Fibroblast of skin of right quadriceps (primary cell): Measurements from ENCODE around the gene SLC25A22.

ENCODE experiments used
- DNase-seq: peaks from one replicate; pipeline ENCODE4 v3.0.0-alpha.2; 2013

The SLC25A22 gene

GRCh38 chr11:821512-822371 lies 23.7 kb upstream of the SLC25A22 start:
- DNase-seq: no peak

- DNase-seq: no peak
Observed at GRCh38 chr11:820655-821511, 22.8 kb upstream of the SLC25A22 start.

- no peak for DNase-seq
Observed at GRCh38 chr11:819943-820649, 22.0 kb upstream of the SLC25A22 start.

GRCh38 chr11:819129-819931 lies 21.2 kb upstream of the SLC25A22 start:
- peak; percentile 87 for DNase-seq

GRCh38 chr11:818396-819128 lies 20.5 kb upstream of the SLC25A22 start, which contains the start of gene PNPLA2:
Gene PNPLA2 (plus strand): TSS chr11:818914. CDS start chr11:819719, 805 bp downstream.
- peak; percentile 54 for DNase-seq

- no peak for DNase-seq
Observed at GRCh38 chr11:816433-816779, 18.3 kb upstream of the SLC25A22 start.

GRCh38 chr11:815675-816432 lies 17.8 kb upstream of the SLC25A22 start:
- DNase-seq: no peak

GRCh38 chr11:813456-814096 lies 15.5 kb upstream of the SLC25A22 start:
- no peak for DNase-seq

- no peak for DNase-seq
Observed at GRCh38 chr11:813072-813455, 15.0 kb upstream of the SLC25A22 start.

- DNase-seq: no peak
Observed at GRCh38 chr11:812390-812789, 14.3 kb upstream of the SLC25A22 start.

- no peak for DNase-seq
Observed at GRCh38 chr11:811446-812245, 13.6 kb upstream of the SLC25A22 start.

GRCh38 chr11:810040-810567 lies 12.0 kb upstream of the SLC25A22 start:
- DNase-seq: no peak

GRCh38 chr11:809287-810039 lies 11.4 kb upstream of the SLC25A22 start, which contains the start of gene RPLP2:
Gene RPLP2 (plus strand): TSS chr11:809967. CDS start chr11:810235, 268 bp downstream.
- peak; percentile 97 for DNase-seq

GRCh38 chr11:808427-809286 lies 10.6 kb upstream of the SLC25A22 start:
- no peak for DNase-seq

GRCh38 chr11:804599-804964 lies 6.5 kb upstream of the SLC25A22 start:
- no peak for DNase-seq

GRCh38 chr11:803770-804598 lies 5.9 kb upstream of the SLC25A22 start:
- no peak for DNase-seq

GRCh38 chr11:803467-803742 lies 5.3 kb upstream of the SLC25A22 start:
- no peak for DNase-seq
